ENCODE results near the gene UQCRC1. TPM values are rescaled to one million over a fixed set of nuclear protein-coding genes. Genes with fewer than 3 reads are reported as not detected.

The UQCRC1 gene
- total and polyA plus RNA-seq, 2 of the 8 experiments (the other 6 are each of a cell fraction or from before 2014, with no cell fraction given): 310 to 720 TPM

DNA sequence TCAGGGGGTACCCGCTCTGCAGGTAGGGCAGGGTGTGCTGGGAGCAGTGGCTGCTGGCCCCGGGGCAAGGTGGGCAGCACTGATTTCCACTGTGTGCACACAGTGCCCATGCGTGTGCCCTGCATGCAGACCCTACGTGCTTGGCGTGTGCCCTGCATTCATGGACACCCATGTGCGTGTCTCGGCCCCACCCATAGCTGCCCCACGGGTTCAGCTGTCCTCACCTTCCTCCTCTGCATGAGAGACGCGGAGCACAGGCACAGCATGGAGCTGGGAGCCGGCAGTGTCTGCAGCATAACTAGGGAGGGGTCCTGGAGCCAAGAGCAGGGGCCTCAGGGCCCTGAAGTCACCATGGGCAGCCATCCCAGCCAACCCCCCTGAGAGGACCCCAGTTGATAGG lies 44.3 kb downstream of the UQCRC1 start (continued):
- TF ChIP-seq, protein P1, sequence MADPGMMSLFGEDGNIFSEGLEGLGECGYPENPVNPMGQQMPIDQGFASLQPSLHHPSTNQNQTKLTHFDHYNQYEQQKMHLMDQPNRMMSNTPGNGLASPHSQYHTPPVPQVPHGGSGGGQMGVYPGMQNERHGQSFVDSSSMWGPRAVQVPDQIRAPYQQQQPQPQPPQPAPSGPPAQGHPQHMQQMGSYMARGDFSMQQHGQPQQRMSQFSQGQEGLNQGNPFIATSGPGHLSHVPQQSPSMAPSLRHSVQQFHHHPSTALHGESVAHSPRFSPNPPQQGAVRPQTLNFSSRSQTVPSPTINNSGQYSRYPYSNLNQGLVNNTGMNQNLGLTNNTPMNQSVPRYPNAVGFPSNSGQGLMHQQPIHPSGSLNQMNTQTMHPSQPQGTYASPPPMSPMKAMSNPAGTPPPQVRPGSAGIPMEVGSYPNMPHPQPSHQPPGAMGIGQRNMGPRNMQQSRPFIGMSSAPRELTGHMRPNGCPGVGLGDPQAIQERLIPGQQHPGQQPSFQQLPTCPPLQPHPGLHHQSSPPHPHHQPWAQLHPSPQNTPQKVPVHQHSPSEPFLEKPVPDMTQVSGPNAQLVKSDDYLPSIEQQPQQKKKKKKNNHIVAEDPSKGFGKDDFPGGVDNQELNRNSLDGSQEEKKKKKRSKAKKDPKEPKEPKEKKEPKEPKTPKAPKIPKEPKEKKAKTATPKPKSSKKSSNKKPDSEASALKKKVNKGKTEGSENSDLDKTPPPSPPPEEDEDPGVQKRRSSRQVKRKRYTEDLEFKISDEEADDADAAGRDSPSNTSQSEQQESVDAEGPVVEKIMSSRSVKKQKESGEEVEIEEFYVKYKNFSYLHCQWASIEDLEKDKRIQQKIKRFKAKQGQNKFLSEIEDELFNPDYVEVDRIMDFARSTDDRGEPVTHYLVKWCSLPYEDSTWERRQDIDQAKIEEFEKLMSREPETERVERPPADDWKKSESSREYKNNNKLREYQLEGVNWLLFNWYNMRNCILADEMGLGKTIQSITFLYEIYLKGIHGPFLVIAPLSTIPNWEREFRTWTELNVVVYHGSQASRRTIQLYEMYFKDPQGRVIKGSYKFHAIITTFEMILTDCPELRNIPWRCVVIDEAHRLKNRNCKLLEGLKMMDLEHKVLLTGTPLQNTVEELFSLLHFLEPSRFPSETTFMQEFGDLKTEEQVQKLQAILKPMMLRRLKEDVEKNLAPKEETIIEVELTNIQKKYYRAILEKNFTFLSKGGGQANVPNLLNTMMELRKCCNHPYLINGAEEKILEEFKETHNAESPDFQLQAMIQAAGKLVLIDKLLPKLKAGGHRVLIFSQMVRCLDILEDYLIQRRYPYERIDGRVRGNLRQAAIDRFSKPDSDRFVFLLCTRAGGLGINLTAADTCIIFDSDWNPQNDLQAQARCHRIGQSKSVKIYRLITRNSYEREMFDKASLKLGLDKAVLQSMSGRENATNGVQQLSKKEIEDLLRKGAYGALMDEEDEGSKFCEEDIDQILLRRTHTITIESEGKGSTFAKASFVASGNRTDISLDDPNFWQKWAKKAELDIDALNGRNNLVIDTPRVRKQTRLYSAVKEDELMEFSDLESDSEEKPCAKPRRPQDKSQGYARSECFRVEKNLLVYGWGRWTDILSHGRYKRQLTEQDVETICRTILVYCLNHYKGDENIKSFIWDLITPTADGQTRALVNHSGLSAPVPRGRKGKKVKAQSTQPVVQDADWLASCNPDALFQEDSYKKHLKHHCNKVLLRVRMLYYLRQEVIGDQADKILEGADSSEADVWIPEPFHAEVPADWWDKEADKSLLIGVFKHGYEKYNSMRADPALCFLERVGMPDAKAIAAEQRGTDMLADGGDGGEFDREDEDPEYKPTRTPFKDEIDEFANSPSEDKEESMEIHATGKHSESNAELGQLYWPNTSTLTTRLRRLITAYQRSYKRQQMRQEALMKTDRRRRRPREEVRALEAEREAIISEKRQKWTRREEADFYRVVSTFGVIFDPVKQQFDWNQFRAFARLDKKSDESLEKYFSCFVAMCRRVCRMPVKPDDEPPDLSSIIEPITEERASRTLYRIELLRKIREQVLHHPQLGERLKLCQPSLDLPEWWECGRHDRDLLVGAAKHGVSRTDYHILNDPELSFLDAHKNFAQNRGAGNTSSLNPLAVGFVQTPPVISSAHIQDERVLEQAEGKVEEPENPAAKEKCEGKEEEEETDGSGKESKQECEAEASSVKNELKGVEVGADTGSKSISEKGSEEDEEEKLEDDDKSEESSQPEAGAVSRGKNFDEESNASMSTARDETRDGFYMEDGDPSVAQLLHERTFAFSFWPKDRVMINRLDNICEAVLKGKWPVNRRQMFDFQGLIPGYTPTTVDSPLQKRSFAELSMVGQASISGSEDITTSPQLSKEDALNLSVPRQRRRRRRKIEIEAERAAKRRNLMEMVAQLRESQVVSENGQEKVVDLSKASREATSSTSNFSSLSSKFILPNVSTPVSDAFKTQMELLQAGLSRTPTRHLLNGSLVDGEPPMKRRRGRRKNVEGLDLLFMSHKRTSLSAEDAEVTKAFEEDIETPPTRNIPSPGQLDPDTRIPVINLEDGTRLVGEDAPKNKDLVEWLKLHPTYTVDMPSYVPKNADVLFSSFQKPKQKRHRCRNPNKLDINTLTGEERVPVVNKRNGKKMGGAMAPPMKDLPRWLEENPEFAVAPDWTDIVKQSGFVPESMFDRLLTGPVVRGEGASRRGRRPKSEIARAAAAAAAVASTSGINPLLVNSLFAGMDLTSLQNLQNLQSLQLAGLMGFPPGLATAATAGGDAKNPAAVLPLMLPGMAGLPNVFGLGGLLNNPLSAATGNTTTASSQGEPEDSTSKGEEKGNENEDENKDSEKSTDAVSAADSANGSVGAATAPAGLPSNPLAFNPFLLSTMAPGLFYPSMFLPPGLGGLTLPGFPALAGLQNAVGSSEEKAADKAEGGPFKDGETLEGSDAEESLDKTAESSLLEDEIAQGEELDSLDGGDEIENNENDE (IDR thresholded peaks at IDR 0.05; ENCODE audit: insufficient replicate concordance, low read length): no peak
- TF ChIP-seq CHD1 (IDR thresholded peaks at IDR 0.05; ENCODE audit: low read depth, low read length) (no peak), SIRT6 (IDR thresholded peaks at IDR 0.05; ENCODE audit: low read length) (no peak), RBBP5 (IDR thresholded peaks at IDR 0.05; ENCODE audit: borderline replicate concordance, low read depth, low read length) (no peak), RFX5 (IDR thresholded peaks at IDR 0.05; ENCODE audit: borderline replicate concordance, low read depth, low read length) (no peak), SP4 (IDR thresholded peaks at IDR 0.05; ENCODE audit: low read length) (no peak), TAF1 (IDR thresholded peaks at IDR 0.05; ENCODE audit: low read depth, low read length) (no peak)
- TF ChIP-seq, protein P2, sequence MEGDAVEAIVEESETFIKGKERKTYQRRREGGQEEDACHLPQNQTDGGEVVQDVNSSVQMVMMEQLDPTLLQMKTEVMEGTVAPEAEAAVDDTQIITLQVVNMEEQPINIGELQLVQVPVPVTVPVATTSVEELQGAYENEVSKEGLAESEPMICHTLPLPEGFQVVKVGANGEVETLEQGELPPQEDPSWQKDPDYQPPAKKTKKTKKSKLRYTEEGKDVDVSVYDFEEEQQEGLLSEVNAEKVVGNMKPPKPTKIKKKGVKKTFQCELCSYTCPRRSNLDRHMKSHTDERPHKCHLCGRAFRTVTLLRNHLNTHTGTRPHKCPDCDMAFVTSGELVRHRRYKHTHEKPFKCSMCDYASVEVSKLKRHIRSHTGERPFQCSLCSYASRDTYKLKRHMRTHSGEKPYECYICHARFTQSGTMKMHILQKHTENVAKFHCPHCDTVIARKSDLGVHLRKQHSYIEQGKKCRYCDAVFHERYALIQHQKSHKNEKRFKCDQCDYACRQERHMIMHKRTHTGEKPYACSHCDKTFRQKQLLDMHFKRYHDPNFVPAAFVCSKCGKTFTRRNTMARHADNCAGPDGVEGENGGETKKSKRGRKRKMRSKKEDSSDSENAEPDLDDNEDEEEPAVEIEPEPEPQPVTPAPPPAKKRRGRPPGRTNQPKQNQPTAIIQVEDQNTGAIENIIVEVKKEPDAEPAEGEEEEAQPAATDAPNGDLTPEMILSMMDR (IDR thresholded peaks at IDR 0.05; ENCODE audit: control extremely low read depth in 1 of 3, insufficient read depth in 1 of 3, low read depth in 1 of 3, low read length in 3 of 3): no peak

Data from H1 (cell line).